ENCODE data around the gene GNAL. TPM values are rescaled to one million over a fixed set of nuclear protein-coding genes. Genes with fewer than 3 reads are reported as not detected.

GNAL gene
- total RNA-seq, 1 donor from 2014 or later = 14.7 TPM

GRCh38 chr18:11857177-11857887 lies 168.3 kb downstream of the GNAL start:
- peak; percentile 99 for DNase-seq (ENCODE audit: low read depth)
- Histone ChIP-seq H3K36me3 (ENCODE audit: control insufficient read depth, insufficient read depth, low read length) (no peaks in the 10 kb centered on the region), H3K4me3 (ENCODE audit: low read depth, low read length) (no peak overlapping the region)

GRCh38 chr18:11859282-11859830 lies 170.3 kb downstream of the GNAL start:
- H3K4me3 ChIP-seq (ENCODE audit: low read depth, low read length) = no peak overlapping the region
- H3K27me3 ChIP-seq (ENCODE audit: control insufficient read depth, insufficient read depth, low read length) = no peaks in the 10 kb centered on the region

More at GRCh38 chr18:11857177-11857887, 168.3 kb downstream of the GNAL start:
- no peaks in the 10 kb centered on the region for H3K27me3 ChIP-seq (ENCODE audit: control insufficient read depth, insufficient read depth, low read length)
- no peak for TF ChIP-seq CTCF (IDR thresholded peaks at IDR 0.05; ENCODE audit: insufficient read depth, low read length, poor library complexity, severe bottlenecking)

GRCh38 chr18:11859903-11860407 lies 170.9 kb downstream of the GNAL start:
- Histone ChIP-seq H3K4me3 (ENCODE audit: low read depth, low read length) (no peak overlapping the region), H3K27me3 (ENCODE audit: control insufficient read depth, insufficient read depth, low read length) (no peaks in the 10 kb centered on the region), H3K36me3 (ENCODE audit: control insufficient read depth, insufficient read depth, low read length) (no peaks in the 10 kb centered on the region)
- DNase-seq (ENCODE audit: low read depth) = peak; percentile 92
- TF ChIP-seq CTCF (IDR thresholded peaks at IDR 0.05; ENCODE audit: insufficient read depth, low read length, poor library complexity, severe bottlenecking) = no peak

More at GRCh38 chr18:11859282-11859830, 170.3 kb downstream of the GNAL start:
- DNase-seq (ENCODE audit: low read depth) = no peak
- no peaks in the 10 kb centered on the region for H3K36me3 ChIP-seq (ENCODE audit: control insufficient read depth, insufficient read depth, low read length)
- no peak for TF ChIP-seq CTCF (IDR thresholded peaks at IDR 0.05; ENCODE audit: insufficient read depth, low read length, poor library complexity, severe bottlenecking)

- TF ChIP-seq CTCF (IDR thresholded peaks at IDR 0.05; ENCODE audit: insufficient read depth, low read length, poor library complexity, severe bottlenecking) = no peak
- H3K27me3 ChIP-seq (ENCODE audit: control insufficient read depth, insufficient read depth, low read length) = no peaks in the 10 kb centered on the region
- DNase-seq (ENCODE audit: low read depth) = no peak
- H3K4me3 ChIP-seq (ENCODE audit: low read depth, low read length) = no peak overlapping the region
- no peaks in the 10 kb centered on the region for H3K36me3 ChIP-seq (ENCODE audit: control insufficient read depth, insufficient read depth, low read length)
Observed at GRCh38 chr18:11860594-11861450, 171.8 kb downstream of the GNAL start.

GRCh38 chr18:11861583-11862288 lies 172.7 kb downstream of the GNAL start:
- DNase-seq (ENCODE audit: low read depth) = no peak
- no peak for TF ChIP-seq CTCF (IDR thresholded peaks at IDR 0.05; ENCODE audit: insufficient read depth, low read length, poor library complexity, severe bottlenecking)

More at GRCh38 chr18:11861583-11862288, 172.7 kb downstream of the GNAL start:
- H3K36me3 ChIP-seq (ENCODE audit: control insufficient read depth, insufficient read depth, low read length) = no peaks in the 10 kb centered on the region
- H3K4me3 ChIP-seq (ENCODE audit: low read depth, low read length) = no peak overlapping the region
- H3K27me3 ChIP-seq (ENCODE audit: control insufficient read depth, insufficient read depth, low read length) = no peaks in the 10 kb centered on the region

Data from kidney epithelial cell (primary cell).